ENCODE results near the gene KCNQ5. TPM values are rescaled to one million over a fixed set of nuclear protein-coding genes. Genes with fewer than 3 reads are reported as not detected.

Gene KCNQ5
- total RNA-seq, 1 experiment from 2014 or later: 0.07 TPM

DNA sequence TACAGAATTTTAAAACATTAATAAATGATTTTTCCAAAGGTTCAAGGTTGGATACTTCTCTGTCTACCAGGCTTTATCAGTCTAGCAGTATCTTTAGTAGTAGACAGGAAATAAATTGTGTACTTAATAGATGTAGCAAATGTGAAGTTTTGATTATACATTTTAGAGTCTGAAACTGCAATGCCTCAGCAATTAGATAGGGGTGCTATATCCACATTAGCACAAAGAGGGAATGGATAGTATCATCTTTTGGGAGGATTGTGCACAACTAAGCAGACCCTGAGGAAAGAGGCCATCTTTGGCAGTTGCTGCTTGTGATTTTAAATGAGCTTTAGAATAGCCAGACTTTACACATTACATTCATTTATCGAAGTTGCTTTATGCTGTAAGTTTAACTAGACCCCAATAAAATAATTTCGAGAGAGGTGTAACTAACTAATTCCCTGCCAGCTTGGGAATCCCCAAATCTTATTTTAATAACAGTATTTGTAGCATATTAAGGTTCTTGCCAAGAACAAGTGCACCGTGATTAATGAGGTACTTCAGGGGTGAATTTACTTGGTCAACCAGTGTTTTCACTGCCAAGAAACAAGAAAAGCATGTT lies 2.8 kb downstream of the KCNQ5 start:
- no peak overlapping the region for H3K4me3 Mint-ChIP-seq

More for the DNA sequence above, 2.8 kb downstream of the KCNQ5 start:
- TF ChIP-seq, protein P1, sequence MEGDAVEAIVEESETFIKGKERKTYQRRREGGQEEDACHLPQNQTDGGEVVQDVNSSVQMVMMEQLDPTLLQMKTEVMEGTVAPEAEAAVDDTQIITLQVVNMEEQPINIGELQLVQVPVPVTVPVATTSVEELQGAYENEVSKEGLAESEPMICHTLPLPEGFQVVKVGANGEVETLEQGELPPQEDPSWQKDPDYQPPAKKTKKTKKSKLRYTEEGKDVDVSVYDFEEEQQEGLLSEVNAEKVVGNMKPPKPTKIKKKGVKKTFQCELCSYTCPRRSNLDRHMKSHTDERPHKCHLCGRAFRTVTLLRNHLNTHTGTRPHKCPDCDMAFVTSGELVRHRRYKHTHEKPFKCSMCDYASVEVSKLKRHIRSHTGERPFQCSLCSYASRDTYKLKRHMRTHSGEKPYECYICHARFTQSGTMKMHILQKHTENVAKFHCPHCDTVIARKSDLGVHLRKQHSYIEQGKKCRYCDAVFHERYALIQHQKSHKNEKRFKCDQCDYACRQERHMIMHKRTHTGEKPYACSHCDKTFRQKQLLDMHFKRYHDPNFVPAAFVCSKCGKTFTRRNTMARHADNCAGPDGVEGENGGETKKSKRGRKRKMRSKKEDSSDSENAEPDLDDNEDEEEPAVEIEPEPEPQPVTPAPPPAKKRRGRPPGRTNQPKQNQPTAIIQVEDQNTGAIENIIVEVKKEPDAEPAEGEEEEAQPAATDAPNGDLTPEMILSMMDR (conservative IDR thresholded peaks at IDR 0.05): peak; percentile 73
- Mint-ChIP-seq H3K4me1 (peaks cover 15 to 26% of the 10 kb centered on the region in 2 experiments), H3K27me3 (ENCODE audit: low read depth) (peaks cover 53% of the 10 kb centered on the region), H3K36me3 (ENCODE audit: insufficient read depth in 1 of 3, low read depth in 3 of 3) (no peaks in the 10 kb centered on the region; a peak in 1 of 7 replicates), H3K9me3 (no peaks in the 10 kb centered on the region; a peak in 1 of 5 replicates), H3K27ac (no peak overlapping the region)
- Histone ChIP-seq H3K4ac (ENCODE audit: low read depth, low read length) (no peak overlapping the region), H3K79me2 (ENCODE audit: insufficient read depth, low read length) (no peaks in the 10 kb centered on the region; the same call in 1 of the 2 replicates), H3K18ac (ENCODE audit: insufficient read length, low read depth, low read length) (no peak overlapping the region), H2BK20ac (ENCODE audit: low read depth, low read length, poor library complexity, severe bottlenecking) (no peak overlapping the region), H4K8ac (replicated peaks; ENCODE audit: insufficient read length, low read depth, low read length) (no peak overlapping the region), H2AFZ (ENCODE audit: low read length) (no peak overlapping the region), H2BK120ac (ENCODE audit: low read depth, low read length, poor library complexity, severe bottlenecking) (no peak overlapping the region), H3K23me2 (ENCODE audit: insufficient read length, low read depth, low read length, poor library complexity, severe bottlenecking) (peaks cover 26% of the 10 kb centered on the region), H3K9ac (ENCODE audit: extremely low read depth, insufficient read length, low read length) (no peak overlapping the region), H4K20me1 (ENCODE audit: control insufficient read depth, insufficient read depth, insufficient read length) (no peaks in the 10 kb centered on the region), H3K14ac (ENCODE audit: insufficient read depth, low read length) (no peak overlapping the region), H3K56ac (ENCODE audit: insufficient read length, low read depth, low read length) (no peak overlapping the region), H2BK12ac (ENCODE audit: insufficient read length, low read depth, low read length) (no peak overlapping the region), H3K4me2 (ENCODE audit: insufficient read depth, insufficient read length, low read length) (no peak overlapping the region), H2BK15ac (ENCODE audit: low read depth, low read length) (no peak overlapping the region), H3K27ac (ENCODE audit: insufficient read length, low read depth, low read length) (no peak overlapping the region), H3K4me1 (ENCODE audit: insufficient read depth, low read length) (no peaks in the 10 kb centered on the region), H4K91ac (ENCODE audit: insufficient read length, low read depth, low read length) (no peak overlapping the region), H2BK5ac (ENCODE audit: insufficient read length, low read length) (no peak overlapping the region), H2AK5ac (ENCODE audit: insufficient read length, low read length) (no peak overlapping the region), H3T11ph (ENCODE audit: low read length) (no peak overlapping the region), H4K5ac (ENCODE audit: insufficient read length, low read depth, low read length) (no peak overlapping the region), H3K9me3 (ENCODE audit: control insufficient read depth, low read depth, low read length) (no peaks in the 10 kb centered on the region), H3K23ac (ENCODE audit: insufficient read length, low read depth, low read length) (no peak overlapping the region), H3K27me3 (ENCODE audit: insufficient read depth, low read length) (peaks cover 25% of the 10 kb centered on the region), H3K79me1 (ENCODE audit: insufficient read depth, low read depth, low read length, poor library complexity, severe bottlenecking) (no peaks in the 10 kb centered on the region)
- DNase-seq: no peak
- no CpG with 5 or more reads among the region's 3 CpGs for WGBS (ENCODE audit: extremely low coverage, insufficient read length, low lambda C conversion rate)

Measured in H9 (cell line).